IMR-90 (cell line): ENCODE measurements around the gene ARHGAP8.

Source experiments
- MXI1 ChIP-seq: IDR thresholded peaks from 2 replicates; pipeline ENCODE4 v1.6.1; 2012; ENCODE audit warnings: low read depth, mild to moderate bottlenecking, low read length, moderate library complexity, borderline replicate concordance
- RAD21 ChIP-seq: IDR thresholded peaks from 2 replicates; pipeline ENCODE4 v1.6.1; 2012; ENCODE audit warnings: low read length, improper control_type of control experiment
- TF ChIP-seq, protein P1 (sequence below): conservative IDR thresholded peaks from 2 replicates; pipeline ENCODE4 v1.5.1; 2012; ENCODE audit warnings: mild to moderate bottlenecking, low read depth, low read length, improper control_type of control experiment

DNA sequence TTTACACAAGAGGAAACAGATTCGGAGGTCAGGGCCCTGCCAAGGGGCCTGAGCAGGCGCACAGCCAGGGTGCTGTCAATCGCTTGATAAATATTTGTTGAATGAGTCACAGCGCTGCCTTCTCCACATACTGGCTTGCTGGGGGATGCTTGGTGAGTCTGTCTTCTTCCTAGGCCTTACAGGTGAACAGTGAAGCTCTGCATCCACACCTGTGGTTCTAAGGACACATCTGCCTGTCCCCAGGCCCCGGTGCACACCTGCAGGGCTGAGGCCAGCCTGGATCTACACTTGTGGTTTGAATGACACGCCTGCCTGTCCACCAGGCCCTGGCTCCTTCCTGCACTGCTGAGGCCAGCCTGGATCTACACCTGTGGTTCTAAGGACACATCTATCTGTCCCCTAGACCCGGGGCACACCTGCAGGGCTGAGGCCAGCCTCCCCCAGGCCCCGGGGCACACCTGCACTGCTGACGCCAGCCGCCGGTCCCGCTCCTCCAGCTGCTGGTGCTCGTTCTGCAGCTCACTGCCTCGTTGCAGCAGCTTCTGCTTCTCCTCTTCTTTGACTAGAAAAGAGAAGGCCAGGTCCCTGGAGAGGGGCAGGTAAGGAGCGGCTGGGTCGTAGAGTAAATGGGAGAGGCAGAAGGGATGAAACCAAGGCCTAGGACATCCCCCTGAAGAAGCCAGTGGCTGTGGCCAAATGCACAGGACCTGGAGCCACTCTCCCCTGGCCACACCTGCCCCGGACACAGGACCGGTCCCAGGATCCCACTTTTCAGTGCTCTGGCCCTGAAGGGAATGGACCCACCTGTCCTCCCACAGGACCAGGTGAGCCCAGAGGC, 132.8 kb downstream of the ARHGAP8 start:
- TF ChIP-seq MXI1, result no peak
- TF ChIP-seq, protein P1, sequence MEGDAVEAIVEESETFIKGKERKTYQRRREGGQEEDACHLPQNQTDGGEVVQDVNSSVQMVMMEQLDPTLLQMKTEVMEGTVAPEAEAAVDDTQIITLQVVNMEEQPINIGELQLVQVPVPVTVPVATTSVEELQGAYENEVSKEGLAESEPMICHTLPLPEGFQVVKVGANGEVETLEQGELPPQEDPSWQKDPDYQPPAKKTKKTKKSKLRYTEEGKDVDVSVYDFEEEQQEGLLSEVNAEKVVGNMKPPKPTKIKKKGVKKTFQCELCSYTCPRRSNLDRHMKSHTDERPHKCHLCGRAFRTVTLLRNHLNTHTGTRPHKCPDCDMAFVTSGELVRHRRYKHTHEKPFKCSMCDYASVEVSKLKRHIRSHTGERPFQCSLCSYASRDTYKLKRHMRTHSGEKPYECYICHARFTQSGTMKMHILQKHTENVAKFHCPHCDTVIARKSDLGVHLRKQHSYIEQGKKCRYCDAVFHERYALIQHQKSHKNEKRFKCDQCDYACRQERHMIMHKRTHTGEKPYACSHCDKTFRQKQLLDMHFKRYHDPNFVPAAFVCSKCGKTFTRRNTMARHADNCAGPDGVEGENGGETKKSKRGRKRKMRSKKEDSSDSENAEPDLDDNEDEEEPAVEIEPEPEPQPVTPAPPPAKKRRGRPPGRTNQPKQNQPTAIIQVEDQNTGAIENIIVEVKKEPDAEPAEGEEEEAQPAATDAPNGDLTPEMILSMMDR, result no peak
- TF ChIP-seq RAD21, result no peak
